GM19324 (cell line): Measurements from ENCODE around the gene LUC7L2.
A peak's percentile ranks its signal among the peaks of the same experiment; 100 is the strongest.
"Not testable (repeated sequence)": the region's sequence is repeated elsewhere in the genome, so short reads cannot be mapped to it uniquely, and the experiment has no call there.

ENCODE experiments used
- ATAC-seq: cut with Tn5 transposase; IDR thresholded peaks from one replicate; pipeline ENCODE4 v1.9.1; 2021; ENCODE audit warnings: mild to moderate bottlenecking, moderate library complexity; ENCODE audit not compliant: unreplicated experiment, low FRiP score

LUC7L2 gene, protein sequence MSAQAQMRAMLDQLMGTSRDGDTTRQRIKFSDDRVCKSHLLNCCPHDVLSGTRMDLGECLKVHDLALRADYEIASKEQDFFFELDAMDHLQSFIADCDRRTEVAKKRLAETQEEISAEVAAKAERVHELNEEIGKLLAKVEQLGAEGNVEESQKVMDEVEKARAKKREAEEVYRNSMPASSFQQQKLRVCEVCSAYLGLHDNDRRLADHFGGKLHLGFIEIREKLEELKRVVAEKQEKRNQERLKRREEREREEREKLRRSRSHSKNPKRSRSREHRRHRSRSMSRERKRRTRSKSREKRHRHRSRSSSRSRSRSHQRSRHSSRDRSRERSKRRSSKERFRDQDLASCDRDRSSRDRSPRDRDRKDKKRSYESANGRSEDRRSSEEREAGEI

DNA sequence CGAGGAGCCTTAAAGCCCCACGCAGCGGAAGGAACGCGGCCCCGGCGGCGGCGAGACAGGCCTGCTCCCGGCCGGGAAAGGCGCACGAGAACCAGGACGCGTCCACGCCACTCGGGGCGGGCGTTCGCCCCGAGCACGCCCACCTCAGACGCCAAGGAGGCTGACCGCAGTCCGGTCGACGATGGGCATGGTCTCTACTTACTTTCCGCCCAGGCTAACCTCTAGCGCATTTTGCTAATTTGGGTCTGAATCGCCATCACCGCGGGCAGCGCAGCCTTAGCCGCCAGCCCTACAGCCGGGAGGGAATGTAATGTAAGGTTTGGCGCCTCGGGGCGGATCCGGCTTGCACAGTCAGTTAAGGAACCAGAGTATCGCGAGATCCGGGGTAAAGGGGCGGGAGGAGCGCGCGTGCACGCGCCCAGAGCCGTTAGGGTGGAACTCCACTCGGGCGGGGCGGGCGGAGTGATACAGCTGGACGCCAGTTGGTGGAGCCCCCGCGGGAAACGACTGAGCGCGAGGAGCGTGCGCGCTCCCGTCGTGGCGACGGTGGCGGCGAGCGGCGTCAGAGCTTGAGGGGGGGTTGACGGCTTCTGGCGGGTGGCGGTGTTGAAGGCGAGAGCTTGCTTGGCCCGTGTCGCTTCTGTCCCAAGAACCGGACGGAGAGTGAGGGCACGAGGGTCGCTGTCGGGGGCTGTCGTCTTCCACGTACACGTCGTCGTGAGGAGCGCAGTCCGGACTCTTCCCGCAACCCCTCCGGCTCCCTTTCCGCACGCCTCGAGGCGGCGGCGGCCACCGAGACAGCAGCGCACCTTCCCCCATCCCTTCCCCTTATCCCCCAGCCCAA lies at the start of gene LUC7L2:
Gene LUC7L2 (plus strand): TSS at position 529 of the 844 bp plus-strand sequence. CDS start 368 bp downstream, outside the sequence.
- ATAC-seq: peak; percentile 81

DNA sequence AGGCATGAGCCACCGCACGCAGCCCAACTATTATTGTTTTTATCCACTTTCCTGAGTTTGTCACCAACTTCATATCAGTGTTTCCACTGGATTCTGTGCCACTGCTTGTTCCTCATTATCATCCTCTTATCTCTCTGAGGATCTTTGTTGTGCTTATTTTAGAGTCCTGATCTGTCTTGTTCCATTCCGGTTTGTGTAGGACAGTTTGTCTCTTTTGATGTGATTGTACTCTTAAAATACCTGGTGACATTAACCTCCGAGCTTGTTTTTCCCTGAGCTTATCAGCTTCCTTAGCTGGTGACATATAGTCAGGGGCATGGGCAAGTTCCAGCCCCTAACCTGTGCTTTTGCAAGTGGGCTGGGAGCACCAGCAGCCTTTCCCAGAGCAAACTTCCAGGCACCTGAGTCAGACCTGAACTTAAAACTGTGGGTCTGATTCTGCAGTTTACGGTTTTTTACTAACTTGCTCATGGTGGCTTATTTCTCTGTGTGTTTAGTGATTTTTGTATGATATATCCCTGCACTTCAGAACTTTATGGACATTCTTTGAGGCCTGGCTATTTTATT lies 41.7 kb upstream of the LUC7L2 start:
- no peak for ATAC-seq

DNA sequence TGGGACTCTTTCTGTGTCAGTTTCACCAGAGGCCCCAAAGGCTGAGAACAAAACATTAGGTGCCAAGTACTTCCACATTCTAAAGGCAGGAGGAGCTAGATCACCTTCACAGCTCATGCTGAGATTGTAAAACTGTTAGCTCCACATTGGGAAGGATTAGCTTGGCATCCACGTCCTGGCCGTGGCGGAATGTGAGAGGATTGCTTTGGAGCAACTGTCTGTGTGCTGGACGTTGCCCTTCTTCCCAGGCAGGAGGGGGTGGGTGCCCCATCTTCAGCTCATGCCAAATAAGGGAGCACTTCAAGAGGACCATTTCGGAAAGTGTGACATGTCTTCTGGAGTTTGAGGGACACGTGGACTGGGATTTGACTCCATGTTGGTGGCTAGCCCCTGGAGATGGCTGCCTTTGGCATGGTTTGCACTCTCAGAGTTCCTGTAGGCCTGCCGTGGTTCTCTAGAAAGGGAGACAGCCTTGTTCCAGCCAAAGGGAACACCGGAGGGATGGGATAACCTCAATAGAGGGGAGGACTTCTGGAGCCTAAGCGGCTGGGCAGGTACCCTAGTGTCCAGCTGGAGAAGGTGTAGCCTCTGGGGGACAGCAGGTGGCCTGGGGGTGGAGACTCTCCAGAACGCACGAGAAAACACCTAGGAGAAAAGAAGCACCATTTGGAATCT lies 38.5 kb upstream of the LUC7L2 start:
- no peak for ATAC-seq

DNA sequence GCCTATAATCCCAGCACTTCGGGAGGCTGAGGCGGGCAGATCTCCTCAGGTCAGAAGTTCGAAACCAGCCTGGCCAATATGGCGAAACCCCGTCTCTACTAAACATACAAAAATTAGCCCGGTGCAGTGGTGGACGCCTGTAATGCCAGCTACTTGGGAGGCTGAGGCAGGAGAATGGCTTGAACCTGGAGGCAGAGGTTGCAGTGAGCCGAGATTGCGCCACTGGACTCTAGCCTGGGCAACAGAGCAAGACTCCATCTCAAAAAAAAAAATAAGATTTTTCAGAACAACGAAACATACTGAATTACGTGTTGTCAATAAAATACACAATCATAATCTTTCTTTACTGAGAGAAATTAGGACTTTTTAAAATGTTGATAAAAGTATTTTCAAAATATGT lies 35.0 kb upstream of the LUC7L2 start:
- ATAC-seq: not testable (repeated sequence)

DNA sequence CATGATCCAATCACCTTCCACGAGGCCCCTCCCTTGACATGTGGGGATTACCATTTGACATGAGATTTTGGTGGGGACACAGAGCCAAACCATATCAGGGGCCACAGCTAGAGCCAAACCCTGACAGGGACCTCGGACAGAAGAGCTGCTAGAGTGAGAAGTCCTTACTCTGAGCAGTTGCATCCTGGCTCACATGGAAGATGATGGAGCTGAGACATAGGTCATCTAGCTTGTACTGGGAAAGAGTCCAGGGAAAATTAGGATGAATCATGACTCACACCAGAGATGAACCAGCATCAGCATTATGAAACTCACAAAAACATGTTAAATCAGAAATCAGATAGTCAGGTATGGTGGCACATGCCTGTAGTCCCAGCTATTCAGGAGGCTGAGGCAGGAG lies 31.3 kb upstream of the LUC7L2 start:
- ATAC-seq: no peak

DNA sequence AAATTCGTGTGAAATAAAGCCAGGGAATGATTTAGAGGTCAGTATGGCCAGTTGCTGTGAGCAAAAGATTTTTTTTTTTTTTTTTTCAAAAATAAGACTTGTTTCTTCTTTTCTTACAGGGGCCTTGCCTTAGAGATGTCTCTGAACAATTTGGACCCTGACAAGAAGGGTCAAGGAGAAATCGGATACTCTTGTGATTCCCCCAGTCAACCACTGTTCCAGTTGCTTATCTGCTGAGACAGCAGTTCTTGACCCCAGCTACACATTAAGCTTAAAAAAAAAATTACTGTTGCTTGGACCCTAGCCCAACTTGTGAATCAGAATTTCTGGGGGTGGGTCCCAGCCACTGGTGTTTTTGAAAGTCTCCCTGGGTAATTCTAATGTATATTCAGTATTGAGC lies 30.6 kb upstream of the LUC7L2 start:
- ATAC-seq: no peak

GRCh38 chr7:139330333-139331030 lies 29.2 kb upstream of the LUC7L2 start:
- no peak for ATAC-seq

GRCh38 chr7:139332697-139333359 lies 26.9 kb upstream of the LUC7L2 start:
- no peak for ATAC-seq

GRCh38 chr7:139333443-139333842 lies 26.3 kb upstream of the LUC7L2 start:
- not testable (repeated sequence) for ATAC-seq

DNA sequence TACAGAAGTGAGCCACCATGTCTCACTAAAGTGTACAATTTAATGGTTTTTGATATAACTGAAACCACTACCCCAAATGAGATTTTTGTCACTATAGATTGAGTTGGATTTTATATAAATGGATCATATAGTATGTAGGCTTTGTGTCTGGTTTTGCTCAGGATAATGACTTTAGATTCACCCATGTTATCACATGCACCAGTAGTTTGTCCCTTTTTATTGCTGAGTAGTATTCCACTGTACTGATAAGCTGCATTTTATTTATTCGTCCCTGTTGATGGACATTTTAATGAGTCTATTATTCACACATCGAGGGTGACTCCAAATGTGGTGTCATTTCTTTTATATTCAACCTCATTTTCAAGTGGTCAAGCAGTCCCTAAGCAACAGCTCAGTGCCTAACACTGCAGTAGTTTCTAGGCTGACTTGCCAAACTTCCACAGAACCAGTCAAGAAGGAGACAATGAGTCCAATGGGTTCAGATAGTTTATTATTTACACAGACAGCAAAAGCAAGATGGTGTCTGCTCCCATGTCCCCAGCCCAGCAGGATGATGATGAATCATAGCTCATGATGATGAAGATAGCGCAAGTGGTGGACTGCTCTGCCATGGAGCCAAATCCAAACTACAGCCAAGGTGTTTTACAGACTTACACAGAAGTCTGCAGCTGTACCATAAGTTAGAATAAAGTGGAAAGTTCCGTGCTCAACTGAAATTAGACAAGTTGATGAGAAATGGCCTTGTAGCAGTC lies 25.1 kb upstream of the LUC7L2 start:
- ATAC-seq: no peak

GRCh38 chr7:139339025-139339424 lies 20.7 kb upstream of the LUC7L2 start:
- no peak for ATAC-seq

DNA sequence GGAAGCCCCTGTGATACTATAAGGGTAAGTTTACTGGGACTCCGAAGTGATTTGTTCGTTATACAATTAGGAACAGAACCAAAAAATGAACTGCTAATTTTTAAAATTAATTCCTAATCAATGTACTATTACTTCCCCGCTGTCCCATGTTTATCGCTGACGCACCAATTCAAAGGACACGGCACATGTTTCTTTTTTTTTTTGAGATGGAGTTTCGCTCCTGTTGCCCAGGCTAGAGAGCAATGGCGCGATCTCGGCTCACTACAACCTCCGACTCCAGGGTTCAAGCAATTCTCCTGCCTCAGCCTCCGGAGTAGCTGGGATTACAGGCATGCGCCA lies 20.0 kb upstream of the LUC7L2 start:
- no peak for ATAC-seq

DNA sequence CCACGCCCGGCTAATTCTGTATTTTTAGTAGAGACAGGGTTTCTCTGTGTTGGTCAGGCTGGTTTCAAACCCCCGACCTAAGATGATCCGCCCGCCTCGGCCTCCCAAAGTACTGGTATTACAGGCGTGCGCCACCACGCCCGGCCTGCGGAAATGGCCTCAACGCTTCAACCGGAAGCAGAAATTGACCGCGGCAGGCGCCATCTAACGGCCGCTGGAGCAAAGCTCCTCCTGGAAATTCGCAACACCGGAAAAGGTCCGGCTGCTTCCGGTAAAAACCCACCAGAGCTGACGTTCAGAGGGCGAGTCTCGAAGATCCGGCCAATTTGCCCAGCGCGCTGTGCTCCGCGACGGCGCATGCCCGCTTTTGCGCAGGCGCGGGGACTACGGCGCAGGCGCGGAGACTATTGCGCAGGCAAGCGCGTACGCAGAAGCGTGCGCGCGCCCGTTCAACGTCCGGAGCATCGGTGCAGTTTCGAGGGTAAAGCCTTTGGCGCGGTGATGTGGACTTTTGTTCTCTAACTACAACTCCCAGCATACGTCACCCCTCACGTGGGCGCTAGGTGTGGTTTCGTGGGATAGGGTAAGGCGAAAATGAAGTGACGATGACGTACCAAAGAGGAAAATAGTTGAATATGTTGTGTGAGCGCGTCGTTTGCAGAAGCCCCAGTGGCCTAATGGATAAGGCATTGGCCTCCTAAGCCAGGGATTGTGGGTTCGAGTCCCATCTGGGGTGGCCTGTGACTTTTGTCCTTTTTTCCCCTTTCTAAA lies 19.5 kb upstream of the LUC7L2 start:
- ATAC-seq: peak; percentile 88

GRCh38 chr7:139340808-139341057 lies 19.0 kb upstream of the LUC7L2 start:
- ATAC-seq: peak; percentile 3

GRCh38 chr7:139341058-139341775 lies 18.5 kb upstream of the LUC7L2 start, which contains the start of gene FMC1:
Gene FMC1 (plus strand): TSS chr7:139341337. CDS start chr7:139341385, 48 bp downstream.
- ATAC-seq: peak; percentile 47

- no peak for ATAC-seq
Measured at GRCh38 chr7:139341776-139342226, 17.9 kb upstream of the LUC7L2 start.

DNA sequence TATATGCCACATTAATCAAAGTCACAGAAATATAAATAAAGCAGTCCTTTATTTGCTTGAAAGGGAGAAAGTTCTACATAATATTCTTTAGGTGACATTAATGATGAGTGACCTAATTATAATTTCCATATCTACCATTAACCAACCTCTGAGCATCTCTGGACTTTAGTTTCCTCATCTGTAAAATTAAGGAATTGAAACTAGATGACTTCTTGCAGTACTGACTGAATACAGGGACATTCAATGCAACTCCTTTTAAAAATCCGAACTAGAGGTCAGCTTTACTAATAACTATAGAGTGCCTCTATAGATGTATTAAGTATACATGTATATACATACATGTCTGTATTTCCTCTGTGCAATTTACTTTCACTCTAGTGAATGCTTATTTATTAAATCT lies 14.7 kb upstream of the LUC7L2 start:
- no peak for ATAC-seq

DNA sequence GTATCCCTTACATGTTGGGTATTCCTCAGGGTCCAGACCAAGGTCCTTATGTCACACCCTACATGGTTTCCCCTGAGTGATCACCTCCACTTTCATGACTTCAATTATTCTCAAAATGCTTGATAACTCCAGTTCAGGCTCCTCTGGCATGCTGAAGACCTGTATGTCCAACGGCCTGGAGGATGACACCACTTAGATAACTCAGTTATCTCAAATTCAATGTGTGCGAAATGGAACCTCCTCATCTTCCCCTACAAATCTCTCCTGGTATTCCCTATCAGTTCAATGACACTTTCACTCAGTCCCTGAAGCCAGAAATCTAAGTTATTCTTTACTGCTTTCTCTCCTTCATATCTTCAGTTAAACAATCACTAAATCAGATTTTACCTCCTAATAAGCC lies 8.7 kb upstream of the LUC7L2 start:
- no peak for ATAC-seq
